ENCODE data around the gene SEC22A.

GRCh38 chr3:123289391-123290106, 87.8 kb downstream of the SEC22A start:
- TF ChIP-seq CTCF (IDR thresholded peaks at IDR 0.05) (no peak), POLR2A (IDR thresholded peaks at IDR 0.05) (no peak), EP300 (IDR thresholded peaks at IDR 0.05) (no peak)
